Activated CD8-positive, alpha-beta T cell treated with anti-CD3 and anti-CD28 coated beads, Interleukin-2, amount 10 ng/mL, durations not matched to agents 7 days and 5 days (primary cell): ENCODE data around the gene ABCG4. TPM values are rescaled to one million over a fixed set of nuclear protein-coding genes. Genes with fewer than 3 reads are reported as not detected.
A peak's percentile ranks its signal among the peaks of the same experiment; 100 is the strongest.
"Not testable (repeated sequence)": the region's sequence is repeated elsewhere in the genome, so short reads cannot be mapped to it uniquely, and the experiment has no call there.

Experiments
- ATAC-seq: fragments of 150-1000 bp; cut with Tn5 transposase; one replicate; pipeline ENCODE4 v1.10.0; 2021; ENCODE audit warnings: moderate library complexity
- CTCF ChIA-PET: fragments of 350-600 bp; sonication (Branson Sonifier 250); formaldehyde crosslinking; loops from one replicate; lab custom pipeline; 2021; ENCODE audit warnings: antibody characterized with exemption; lab: Charles Lee
- POLR2A ChIA-PET: fragments of 350-600 bp; sonication (Branson Sonifier 250); formaldehyde crosslinking; loops from one replicate; lab custom pipeline; 2021; ENCODE audit warnings: antibody characterized with exemption; lab: Charles Lee
- DNase-seq: peaks from one replicate; pipeline ENCODE4 v3.0.0-alpha.2; 2020
- H3K27ac Mint-ChIP-seq: one replicate; pipeline ENCODE4 v1.8.0; 2021; ENCODE audit warnings: mild to moderate bottlenecking, mixed read lengths
- H3K27me3 Mint-ChIP-seq: one replicate; pipeline ENCODE4 v1.8.0; 2021; ENCODE audit warnings: low read depth, mixed read lengths
- H3K36me3 Mint-ChIP-seq: one replicate; pipeline ENCODE4 v1.8.0; 2021; ENCODE audit warnings: low read depth, mixed read lengths
- H3K4me1 Mint-ChIP-seq: one replicate; pipeline ENCODE4 v1.8.0; 2021; ENCODE audit warnings: low read depth, mixed read lengths
- H3K4me3 Mint-ChIP-seq: one replicate; pipeline ENCODE4 v1.8.0; 2021; ENCODE audit warnings: mild to moderate bottlenecking, mixed read lengths
- H3K9me3 Mint-ChIP-seq: one replicate; pipeline ENCODE4 v1.8.0; 2022; ENCODE audit warnings: mixed read lengths; ENCODE audit not compliant: insufficient read depth
- total RNA-seq, 2 experiments: library from RNA; stranded (reverse); gene quantifications; one replicate each; pipeline ENCODE4 v1.2.3, GENCODE V29; 2021

Gene ABCG4
- total RNA-seq, result under 1 TPM in 1 of 2 experiments, not detected in 1; 0.18 TPM

- Mint-ChIP-seq H3K4me3 (peak within 1 kb of the TSS; percentile 66), H3K4me1 (peaks cover 13% of the 10 kb centered on the region), H3K27me3 (peaks cover 49% of the 10 kb centered on the region), H3K36me3 (no peaks in the 10 kb centered on the region), H3K9me3 (no peaks in the 10 kb centered on the region), H3K27ac (no peak within 1 kb of the TSS)
- DNase-seq, result peak; percentile 37
- POLR2A ChIA-PET, result no interaction called here
- peak; percentile 80 for ATAC-seq
- CTCF ChIA-PET, result interaction anchor here (1.1 to 1.8 kb wide), 2 partner anchors 20 to 189 kb away, joined by 3 to 4 read pairs; partner anchors contain the start of gene NLRX1
Measured at GRCh38 chr11:119149018-119149785, at the start of gene ABCG4. TSS of gene ABCG4 (plus strand) at chr11:119149052. CDS start at chr11:119149966, 914 bp downstream.

- peaks cover 53% of the 10 kb centered on the region for H3K36me3 Mint-ChIP-seq
- H3K9me3 Mint-ChIP-seq, result no peaks in the 10 kb centered on the region
- CTCF ChIA-PET, result interaction anchor here (0.7 to 1.2 kb wide), 7 partner anchors 13 to 224 kb away, joined by 3 to 5 read pairs (median 3); partner anchors contain the start of gene HINFP
Measured at GRCh38 chr11:119099711-119100110, 49.1 kb upstream of the ABCG4 start.

GRCh38 chr11:119100246-119100970 is 48.4 kb upstream of the ABCG4 start:
- H3K4me1 Mint-ChIP-seq, result peaks cover 56% of the 10 kb centered on the region
- POLR2A ChIA-PET, result no interaction called here
- H3K36me3 Mint-ChIP-seq, result peaks cover 46% of the 10 kb centered on the region
- ATAC-seq (no peak), DNase-seq (no peak)
- peak overlapping the region; percentile 90 for H3K4me3 Mint-ChIP-seq
- CTCF ChIA-PET, result interaction anchor here (0.7 to 1.2 kb wide), 6 partner anchors 14 to 224 kb away, joined by 3 to 4 read pairs (median 3); partner anchors contain the start of gene HINFP
- H3K27me3 Mint-ChIP-seq, result no peaks in the 10 kb centered on the region
- H3K27ac Mint-ChIP-seq, result peak overlapping the region; percentile 95
- H3K9me3 Mint-ChIP-seq, result no peaks in the 10 kb centered on the region

More at GRCh38 chr11:119099711-119100110, 49.1 kb upstream of the ABCG4 start:
- no peak for ATAC-seq
- H3K4me3 Mint-ChIP-seq, result peak overlapping the region; percentile 90
- H3K4me1 Mint-ChIP-seq, result peaks cover 53% of the 10 kb centered on the region
- POLR2A ChIA-PET, result interaction anchor here (1.1 to 1.5 kb wide), 2 partner anchors 9 to 32 kb away, joined by 3 to 4 read pairs; partner anchors contain the start of gene VPS11
- no peaks in the 10 kb centered on the region for H3K27me3 Mint-ChIP-seq
- H3K27ac Mint-ChIP-seq, result peak overlapping the region; percentile 95
- no peak for DNase-seq

GRCh38 chr11:119100994-119101758 is 47.7 kb upstream of the ABCG4 start:
- Mint-ChIP-seq H3K27ac (peak overlapping the region; percentile 95), H3K9me3 (no peaks in the 10 kb centered on the region), H3K36me3 (peaks cover 40% of the 10 kb centered on the region), H3K27me3 (no peaks in the 10 kb centered on the region), H3K4me3 (peak overlapping the region; percentile 90), H3K4me1 (peaks cover 55% of the 10 kb centered on the region)
- ChIA-PET POLR2A (interaction anchor here (0.7 to 2.0 kb wide), 9 partner anchors 7 to 104 kb away, joined by 3 to 13 read pairs (median 5); partner anchors contain the start of genes CENATAC and HINFP), CTCF (interaction anchor here (1.0 to 1.8 kb wide), 9 partner anchors 14 to 238 kb away, joined by 4 to 16 read pairs (median 6); partner anchors contain the start of genes CBL, HMBS, HYOU1 and VPS11)
- ATAC-seq (peak; percentile 22), DNase-seq (peak; percentile 48)

GRCh38 chr11:119101759-119102423 is 47.0 kb upstream of the ABCG4 start, which contains the start of gene DPAGT1:
TSS of gene DPAGT1 (minus strand) at chr11:119101853. CDS start at chr11:119101655, 198 bp downstream.
- H3K9me3 Mint-ChIP-seq, result no peaks in the 10 kb centered on the region
- ATAC-seq, result peak; percentile 85

GRCh38 chr11:119103161-119103664 is 45.6 kb upstream of the ABCG4 start:
- not testable (repeated sequence) for H3K9me3 Mint-ChIP-seq, H3K27me3 Mint-ChIP-seq, ATAC-seq, DNase-seq
- peaks cover 22% of the 10 kb centered on the region for H3K36me3 Mint-ChIP-seq
- ChIA-PET CTCF (interaction anchor here (1.4 to 2.2 kb wide), 5 partner anchors 12 to 102 kb away, joined by 3 to 16 read pairs (median 9); partner anchors contain the start of genes CBL, HINFP and VPS11), POLR2A (interaction anchor here (0.7 to 2.0 kb wide), 11 partner anchors 9 to 86 kb away, joined by 3 to 13 read pairs (median 4); partner anchors contain the start of genes RPS25 and VPS11)
- H3K4me1 Mint-ChIP-seq, result peaks cover 53% of the 10 kb centered on the region
- peak overlapping the region; percentile 90 for H3K4me3 Mint-ChIP-seq
- peak overlapping the region; percentile 95 for H3K27ac Mint-ChIP-seq

More at GRCh38 chr11:119101759-119102423, 47.0 kb upstream of the ABCG4 start, which contains the start of gene DPAGT1:
- DNase-seq, result peak; percentile 92
- Mint-ChIP-seq H3K36me3 (peaks cover 35% of the 10 kb centered on the region), H3K4me3 (peak within 1 kb of the TSS; percentile 90), H3K4me1 (peaks cover 55% of the 10 kb centered on the region), H3K27me3 (no peaks in the 10 kb centered on the region), H3K27ac (peak within 1 kb of the TSS; percentile 95)
- POLR2A ChIA-PET, result interaction anchor here (0.6 to 2.0 kb wide), 15 partner anchors 8 to 104 kb away, joined by 3 to 13 read pairs (median 4); partner anchors contain the start of genes CENATAC, HINFP, RPS25 and VPS11
- CTCF ChIA-PET, result interaction anchor here (0.6 to 2.2 kb wide), 15 partner anchors 8 to 254 kb away, joined by 3 to 16 read pairs (median 5); partner anchors contain the start of genes CBL, HINFP, HMBS and HYOU1

- DNase-seq (no peak), ATAC-seq (no peak)
- peaks cover 53% of the 10 kb centered on the region for H3K4me1 Mint-ChIP-seq
- no peaks in the 10 kb centered on the region for H3K9me3 Mint-ChIP-seq
- ChIA-PET POLR2A (interaction anchor here (1.4 kb wide), 1 partner anchor 9 kb away, joined by 3 read pairs; no protein-coding TSS in a partner anchor), CTCF (interaction anchor here (1.4 to 2.2 kb wide), 2 partner anchors 12 to 18 kb away, joined by 3 to 9 read pairs; partner anchors contain the start of gene HINFP)
- peaks cover 22% of the 10 kb centered on the region for H3K36me3 Mint-ChIP-seq
- no peaks in the 10 kb centered on the region for H3K27me3 Mint-ChIP-seq
- H3K4me3 Mint-ChIP-seq, result peak overlapping the region; percentile 46
- peak overlapping the region; percentile 64 for H3K27ac Mint-ChIP-seq
Measured at GRCh38 chr11:119103793-119104192, 45.1 kb upstream of the ABCG4 start.

- ATAC-seq, result peak; percentile 86
- Mint-ChIP-seq H3K9me3 (no peaks in the 10 kb centered on the region), H3K36me3 (peaks cover 41% of the 10 kb centered on the region), H3K4me1 (peaks cover 58% of the 10 kb centered on the region), H3K4me3 (peak within 1 kb of the TSS; percentile 89), H3K27me3 (no peaks in the 10 kb centered on the region), H3K27ac (peak within 1 kb of the TSS; percentile 93)
- POLR2A ChIA-PET, result interaction anchor here (0.5 to 8.5 kb wide), 17 partner anchors 9 to 286 kb away, joined by 3 to 96 read pairs (median 5); partner anchors contain the start of genes CBL, HINFP, HMBS and HYOU1
- DNase-seq, result peak; percentile 95
- CTCF ChIA-PET, result interaction anchor here (0.7 to 2.2 kb wide), 14 partner anchors 9 to 231 kb away, joined by 3 to 10 read pairs (median 4); partner anchors contain the start of genes CBL, HINFP and VPS11
Measured at GRCh38 chr11:119106564-119107537, 42.0 kb upstream of the ABCG4 start, which contains the start of gene C2CD2L. TSS of gene C2CD2L (plus strand) at chr11:119107344. CDS start at chr11:119107742, 398 bp downstream.
